Endodermal cell (in vitro differentiated cells): ENCODE measurements around the gene DISP1. TPM values are rescaled to one million over a fixed set of nuclear protein-coding genes. Genes with fewer than 3 reads are reported as not detected.

Source experiments
- DNase-seq: peaks from one replicate; pipeline ENCODE4 v3.0.0-alpha.2; 2017
- H3K27ac ChIP-seq: 2 replicates; pipeline ENCODE4 v1.5.1; 2013; ENCODE audit warnings: mild to moderate bottlenecking, low read depth, low read length, moderate library complexity
- H3K27me3 ChIP-seq: 2 replicates; pipeline ENCODE4 v1.6.1; 2013; ENCODE audit warnings: mild to moderate bottlenecking, low read length, moderate library complexity; ENCODE audit not compliant: insufficient read depth, control insufficient read depth, poor library complexity, severe bottlenecking
- H3K36me3 ChIP-seq: 2 replicates; pipeline ENCODE4 v1.7.0; 2013; ENCODE audit warnings: mild to moderate bottlenecking, low read length, moderate library complexity; ENCODE audit not compliant: control insufficient read depth, insufficient read depth
- H3K4me1 ChIP-seq: one replicate; pipeline ENCODE4 v1.7.0; 2013; ENCODE audit warnings: low read length; ENCODE audit not compliant: control insufficient read depth, insufficient read depth
- H3K4me3 ChIP-seq: 2 replicates; pipeline ENCODE4 v1.5.1; 2013; ENCODE audit warnings: mild to moderate bottlenecking, low read length, moderate library complexity
- H3K9ac ChIP-seq: 2 replicates; pipeline ENCODE4 v1.6.1; 2013; ENCODE audit warnings: mild to moderate bottlenecking, low read length, moderate library complexity; ENCODE audit not compliant: poor library complexity, severe bottlenecking; ENCODE audit errors: extremely low read depth
- H3K9me3 ChIP-seq: 2 replicates; pipeline ENCODE4 v1.6.1; 2013; ENCODE audit warnings: mild to moderate bottlenecking, low read length, moderate library complexity; ENCODE audit not compliant: control insufficient read depth
- H3K27ac Mint-ChIP-seq: 2 replicates; pipeline ENCODE4 v1.8.0; 2020; ENCODE audit warnings: mixed read lengths
- H3K27me3 Mint-ChIP-seq: 2 replicates; pipeline ENCODE4 v1.8.0; 2021; ENCODE audit warnings: mild to moderate bottlenecking, mixed read lengths; ENCODE audit not compliant: insufficient read depth
- H3K36me3 Mint-ChIP-seq: 2 replicates; pipeline ENCODE4 v1.8.0; 2020; ENCODE audit warnings: low read depth, mixed read lengths
- H3K4me1 Mint-ChIP-seq: 2 replicates; pipeline ENCODE4 v1.8.0; 2020; ENCODE audit warnings: mixed read lengths
- H3K4me3 Mint-ChIP-seq: 2 replicates; pipeline ENCODE4 v1.8.0; 2020; ENCODE audit warnings: mild to moderate bottlenecking, moderate library complexity, mixed read lengths
- H3K9me3 Mint-ChIP-seq: 2 replicates; pipeline ENCODE4 v1.8.0; 2020; ENCODE audit warnings: mild to moderate bottlenecking, mixed read lengths
- WGBS, 2 experiments: methylation state at CpG; one replicate each; pipeline versions ENCODE4 v1.1.5 to v1.1.7; 2013; ENCODE audit warnings: missing lambda C conversion rate in 2 of 2, mixed read lengths in 1 of 2; ENCODE audit not compliant: insufficient coverage in 1 of 2, insufficient read length in 1 of 2; 5-methylcytosine and 5-hydroxymethylcytosine counted together
- long read RNA-seq, 4 experiments: library from polyadenylated mRNA in 2 of 4; library from RNA in 1 of 4; library from capped mRNA in 1 of 4; stranded (forward) in 3 of 4; unstranded in 1 of 4; transcript quantifications; one replicate each; pipeline ENCODE4 v2.0.0, GENCODE V29; 2020 to 2021; ENCODE audit warnings: inconsistent platforms in 1 of 4
- polyA plus RNA-seq, 2 experiments: library from polyadenylated mRNA; stranded (reverse); fragments of 50-300 nt; gene quantifications; one replicate each; pipeline ENCODE4 v1.2.3, GENCODE V29; 2013
- total RNA-seq, 2 donors: library from RNA; stranded (reverse); fragmentation: NEBNext Ultra II Directional in 1 of 2; extraction: Animal tissue kit (Norgen Biotek cat#: 25700) in 1 of 2; gene quantifications; 2 replicates in 1 of 2; 3 replicates in 1 of 2; pipeline ENCODE4 v1.2.1, GENCODE V29; 2021
- TF ChIP-seq, protein P1 (sequence below): fragments of 200-600 bp; sonication (generic); conservative IDR thresholded peaks from 2 replicates; pipeline ENCODE4 v1.5.0; 2021; ENCODE audit warnings: antibody characterized with exemption, mild to moderate bottlenecking

Gene DISP1, protein sequence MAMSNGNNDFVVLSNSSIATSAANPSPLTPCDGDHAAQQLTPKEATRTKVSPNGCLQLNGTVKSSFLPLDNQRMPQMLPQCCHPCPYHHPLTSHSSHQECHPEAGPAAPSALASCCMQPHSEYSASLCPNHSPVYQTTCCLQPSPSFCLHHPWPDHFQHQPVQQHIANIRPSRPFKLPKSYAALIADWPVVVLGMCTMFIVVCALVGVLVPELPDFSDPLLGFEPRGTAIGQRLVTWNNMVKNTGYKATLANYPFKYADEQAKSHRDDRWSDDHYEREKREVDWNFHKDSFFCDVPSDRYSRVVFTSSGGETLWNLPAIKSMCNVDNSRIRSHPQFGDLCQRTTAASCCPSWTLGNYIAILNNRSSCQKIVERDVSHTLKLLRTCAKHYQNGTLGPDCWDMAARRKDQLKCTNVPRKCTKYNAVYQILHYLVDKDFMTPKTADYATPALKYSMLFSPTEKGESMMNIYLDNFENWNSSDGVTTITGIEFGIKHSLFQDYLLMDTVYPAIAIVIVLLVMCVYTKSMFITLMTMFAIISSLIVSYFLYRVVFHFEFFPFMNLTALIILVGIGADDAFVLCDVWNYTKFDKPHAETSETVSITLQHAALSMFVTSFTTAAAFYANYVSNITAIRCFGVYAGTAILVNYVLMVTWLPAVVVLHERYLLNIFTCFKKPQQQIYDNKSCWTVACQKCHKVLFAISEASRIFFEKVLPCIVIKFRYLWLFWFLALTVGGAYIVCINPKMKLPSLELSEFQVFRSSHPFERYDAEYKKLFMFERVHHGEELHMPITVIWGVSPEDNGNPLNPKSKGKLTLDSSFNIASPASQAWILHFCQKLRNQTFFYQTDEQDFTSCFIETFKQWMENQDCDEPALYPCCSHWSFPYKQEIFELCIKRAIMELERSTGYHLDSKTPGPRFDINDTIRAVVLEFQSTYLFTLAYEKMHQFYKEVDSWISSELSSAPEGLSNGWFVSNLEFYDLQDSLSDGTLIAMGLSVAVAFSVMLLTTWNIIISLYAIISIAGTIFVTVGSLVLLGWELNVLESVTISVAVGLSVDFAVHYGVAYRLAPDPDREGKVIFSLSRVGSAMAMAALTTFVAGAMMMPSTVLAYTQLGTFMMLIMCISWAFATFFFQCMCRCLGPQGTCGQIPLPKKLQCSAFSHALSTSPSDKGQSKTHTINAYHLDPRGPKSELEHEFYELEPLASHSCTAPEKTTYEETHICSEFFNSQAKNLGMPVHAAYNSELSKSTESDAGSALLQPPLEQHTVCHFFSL (N-terminal part only)
- total RNA-seq = 1 to 10 TPM; 6.1 to 7.5 TPM
- 12.1 TPM for polyA plus RNA-seq (2013, experiment 1 of 2)
- polyA plus RNA-seq (2013, experiment 2 of 2) = 11.1 TPM
- long read RNA-seq, experiment 1, partial matches to known transcripts = 3 of 4 reads
- long read RNA-seq, experiment 1, other reads (novel, unspliced or antisense) = 1 of 4 reads
- long read RNA-seq, experiment 2, partial matches to known transcripts = 0 of 8 reads
- long read RNA-seq, experiment 2, other reads (novel, unspliced or antisense) = 8 of 8 reads
- long read RNA-seq, experiment 3, full-length matches to known transcripts = 1 of 15 reads
- long read RNA-seq, experiment 3, partial matches to known transcripts = 1 of 15 reads
- long read RNA-seq, experiment 3, other reads (novel, unspliced or antisense) = 13 of 15 reads
- long read RNA-seq, experiment 4, partial matches to known transcripts = 0 of 2 reads
- long read RNA-seq, experiment 4, other reads (novel, unspliced or antisense) = 2 of 2 reads

DNA sequence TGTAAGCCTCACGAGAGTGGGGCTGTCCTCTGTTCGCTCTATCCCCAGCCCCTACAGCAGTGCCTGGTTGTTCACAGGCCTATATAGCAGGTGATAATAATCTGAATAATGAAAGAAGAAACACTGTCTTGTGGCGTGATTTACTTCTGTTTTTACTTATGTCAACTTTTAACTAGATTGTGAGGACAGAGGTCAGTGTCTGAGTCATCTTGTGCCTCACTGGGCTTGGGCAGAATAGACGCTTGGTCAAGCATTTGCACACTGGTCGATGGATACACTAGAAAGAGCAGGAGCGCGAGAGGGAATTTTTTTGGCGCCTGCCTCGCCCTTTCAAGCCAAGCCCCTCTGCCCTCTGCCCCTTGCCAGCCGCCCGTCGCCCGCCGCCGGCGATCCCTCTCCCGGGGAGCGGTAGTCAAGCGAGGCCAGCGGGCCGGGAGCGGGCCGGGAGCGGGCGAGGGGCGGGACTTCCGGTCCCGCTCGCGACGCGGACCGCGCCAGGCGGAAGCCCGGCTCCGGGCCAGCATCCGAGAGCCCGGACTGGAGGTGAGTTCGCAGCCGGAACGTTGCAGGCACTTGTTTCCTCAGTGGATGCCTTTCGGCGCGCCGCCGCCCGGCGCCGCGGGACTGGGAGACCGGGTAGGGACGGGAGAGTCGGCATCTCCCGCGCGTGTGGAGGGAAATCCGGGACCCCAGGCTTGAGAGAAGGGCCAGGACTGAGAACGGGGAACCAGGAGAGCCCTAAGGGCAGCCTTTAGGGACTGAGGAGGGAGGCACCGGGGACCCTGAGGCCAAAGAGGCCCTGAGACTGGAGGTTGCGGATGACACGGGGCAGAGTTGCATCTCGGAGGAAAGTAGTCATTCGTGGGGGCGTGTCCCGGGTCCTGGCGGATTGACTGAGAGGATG, at the start of gene DISP1:
Gene DISP1 (plus strand): TSS at position 504 of the 904 bp plus-strand sequence. CDS start 127,785 bp downstream, outside the sequence.
- TF ChIP-seq, protein P1, sequence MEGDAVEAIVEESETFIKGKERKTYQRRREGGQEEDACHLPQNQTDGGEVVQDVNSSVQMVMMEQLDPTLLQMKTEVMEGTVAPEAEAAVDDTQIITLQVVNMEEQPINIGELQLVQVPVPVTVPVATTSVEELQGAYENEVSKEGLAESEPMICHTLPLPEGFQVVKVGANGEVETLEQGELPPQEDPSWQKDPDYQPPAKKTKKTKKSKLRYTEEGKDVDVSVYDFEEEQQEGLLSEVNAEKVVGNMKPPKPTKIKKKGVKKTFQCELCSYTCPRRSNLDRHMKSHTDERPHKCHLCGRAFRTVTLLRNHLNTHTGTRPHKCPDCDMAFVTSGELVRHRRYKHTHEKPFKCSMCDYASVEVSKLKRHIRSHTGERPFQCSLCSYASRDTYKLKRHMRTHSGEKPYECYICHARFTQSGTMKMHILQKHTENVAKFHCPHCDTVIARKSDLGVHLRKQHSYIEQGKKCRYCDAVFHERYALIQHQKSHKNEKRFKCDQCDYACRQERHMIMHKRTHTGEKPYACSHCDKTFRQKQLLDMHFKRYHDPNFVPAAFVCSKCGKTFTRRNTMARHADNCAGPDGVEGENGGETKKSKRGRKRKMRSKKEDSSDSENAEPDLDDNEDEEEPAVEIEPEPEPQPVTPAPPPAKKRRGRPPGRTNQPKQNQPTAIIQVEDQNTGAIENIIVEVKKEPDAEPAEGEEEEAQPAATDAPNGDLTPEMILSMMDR = no peak
- peak within 1 kb of the TSS; percentile 89 for H3K4me3 Mint-ChIP-seq
- Histone ChIP-seq H3K27me3 (peaks cover 9% of the 10 kb centered on the region), H3K27ac (peak within 1 kb of the TSS; percentile 60), H3K9me3 (no peaks in the 10 kb centered on the region), H3K9ac (peak within 1 kb of the TSS; percentile 72), H3K4me3 (peak within 1 kb of the TSS; percentile 97), H3K36me3 (no peaks in the 10 kb centered on the region), H3K4me1 (no peaks in the 10 kb centered on the region)
- H3K4me1 Mint-ChIP-seq = peaks cover 10% of the 10 kb centered on the region
- peaks cover 13% of the 10 kb centered on the region for H3K27me3 Mint-ChIP-seq
- DNase-seq = peak; percentile 91
- no peaks in the 10 kb centered on the region for H3K36me3 Mint-ChIP-seq
- whole genome bisulfite sequencing, 2 experiments = 5 to 20% methylated on average over 10 to 67 of the region's 67 CpGs
- H3K27ac Mint-ChIP-seq = peak within 1 kb of the TSS; percentile 85
- H3K9me3 Mint-ChIP-seq = no peaks in the 10 kb centered on the region

DNA sequence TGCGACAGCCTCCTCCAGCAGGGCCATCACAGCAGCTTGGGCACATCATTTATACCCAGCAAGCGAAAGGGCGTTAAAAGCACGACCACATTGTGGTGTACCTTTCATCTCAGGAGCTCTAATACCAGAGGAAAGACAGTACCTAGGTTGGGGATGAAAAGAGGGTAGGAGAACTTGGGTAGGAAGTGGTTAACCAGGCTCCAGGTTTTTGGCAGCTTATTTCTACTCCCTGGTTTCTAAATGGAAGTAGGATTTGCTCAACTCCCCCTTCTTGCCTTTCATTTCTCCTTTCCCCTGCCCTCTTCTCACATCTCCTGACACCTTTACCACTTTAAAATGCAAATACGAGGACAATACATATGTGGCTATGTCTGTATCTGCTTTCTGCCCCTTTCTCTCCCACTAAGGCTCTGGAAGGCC, 47.7 kb upstream of the DISP1 start:
- no peak overlapping the region for H3K9ac ChIP-seq
- Mint-ChIP-seq H3K36me3 (peaks cover 4% of the 10 kb centered on the region), H3K27me3 (peaks cover 10% of the 10 kb centered on the region), H3K4me1 (peaks cover 5% of the 10 kb centered on the region), H3K9me3 (peaks cover 35% of the 10 kb centered on the region), H3K4me3 (no peak overlapping the region), H3K27ac (no peak overlapping the region)
- H3K4me1 ChIP-seq = no peaks in the 10 kb centered on the region
- H3K9me3 ChIP-seq = peaks cover 28% of the 10 kb centered on the region
- DNase-seq = no peak
- no peaks in the 10 kb centered on the region for H3K27me3 ChIP-seq
- H3K27ac ChIP-seq = no peak overlapping the region
- WGBS, 2 experiments = 89 to 94% methylated on average over 4 to 5 of the region's 5 CpGs
- no peaks in the 10 kb centered on the region for H3K36me3 ChIP-seq
- H3K4me3 ChIP-seq = no peak overlapping the region
- TF ChIP-seq, protein P1 = no peak
